CD8-positive, alpha-beta memory T cell (primary cell): ENCODE measurements around the gene CLCC1. TPM values are rescaled to one million over a fixed set of nuclear protein-coding genes. Genes with fewer than 3 reads are reported as not detected.

ENCODE experiments used
- polyA plus RNA-seq: library from polyadenylated mRNA; unstranded; fragments of 300-500 nt; fragmentation: Illumina TruSeq; gene quantifications from one replicate; pipeline ENCODE4 v1.2.3, GENCODE V29; 2021
- total RNA-seq, 2 experiments: library from RNA; stranded (reverse); gene quantifications; one replicate each; pipeline ENCODE4 v1.2.3, GENCODE V29; 2021

The CLCC1 gene
- total and polyA plus RNA-seq, 3 experiments from 2014 or later, result 9.5 to 20.2 (median 15.8) TPM

Other genes starting within 250 kb of the CLCC1 start
- gene STXBP3, start 216.8 kb downstream of the CLCC1 start, total RNA-seq, result 10 to 100 TPM; 43.2 to 43.3 TPM
- gene STXBP3, start 216.8 kb downstream of the CLCC1 start, polyA plus RNA-seq, result 54.8 TPM
- gene AKNAD1, start 106.4 kb downstream of the CLCC1 start, total RNA-seq, result not detected
- gene AKNAD1, start 106.4 kb downstream of the CLCC1 start, polyA plus RNA-seq, result not detected
- gene GPSM2, start 86.5 kb downstream of the CLCC1 start, total RNA-seq, result 1 to 10 TPM; 6.0 to 7.5 TPM
- 2.0 TPM for gene GPSM2, start 86.5 kb downstream of the CLCC1 start, polyA plus RNA-seq
- gene WDR47, start 78.6 kb upstream of the CLCC1 start, total RNA-seq, result 10 to 100 TPM; 14.4 to 15.1 TPM
- gene WDR47, start 78.6 kb upstream of the CLCC1 start, polyA plus RNA-seq, result 6.2 TPM
- 10 to 100 TPM; 37.5 to 40.9 TPM for gene TAF13, start 112.5 kb upstream of the CLCC1 start, total RNA-seq
- 2.3 TPM for gene TAF13, start 112.5 kb upstream of the CLCC1 start, polyA plus RNA-seq
- 10 to 100 TPM; 30.3 to 36.6 TPM for gene TMEM167B, start 127.3 kb upstream of the CLCC1 start, total RNA-seq
- gene TMEM167B, start 127.3 kb upstream of the CLCC1 start, polyA plus RNA-seq, result 38.2 TPM
- 10 to 100 TPM; 11.3 to 13.9 TPM for gene ELAPOR1, start 150.6 kb upstream of the CLCC1 start, total RNA-seq
- 15.7 TPM for gene ELAPOR1, start 150.6 kb upstream of the CLCC1 start, polyA plus RNA-seq